Lower leg skin (tissue), 4 donors: ENCODE data around the gene RNF225. TPM values are rescaled to one million over a fixed set of nuclear protein-coding genes. Genes with fewer than 3 reads are reported as not detected.
A peak's percentile ranks its signal among the peaks of the same experiment; 100 is the strongest.

Experiments used
- DNase-seq, 2 donors: peaks; one replicate each; pipeline ENCODE4 v3.0.0-alpha.2; 2019; ENCODE audit warnings: low spot score in 2 of 2
- H3K4me3 ChIP-seq: fragments of 200-600 bp; sonication (generic); 2 replicates; pipeline ENCODE4 v1.5.1; 2017; ENCODE audit warnings: mild to moderate bottlenecking, low read depth; ENCODE audit not compliant: poor library complexity, severe bottlenecking
- POLR2A ChIP-seq, 2 donors: fragments of 450-650 bp; IDR thresholded peaks; one replicate each; pipeline ENCODE4 v1.6.1; 2016 to 2017; ENCODE audit warnings: antibody characterized with exemption in 2 of 2, mild to moderate bottlenecking in 1 of 2, moderate library complexity in 1 of 2
- WGBS, 2 donors: methylation state at CpG; one replicate each; pipeline ENCODE4 v1.1.5; 2018; 5-methylcytosine and 5-hydroxymethylcytosine counted together
- intact Hi-C: fragments of 100-400 bp; cut with DNase I; formaldehyde crosslinking; loops from one replicate; pipeline ENCODE4 v1.15.0; 2023; ENCODE audit warnings: low total_unique reads
- total RNA-seq, 4 donors: library from RNA; depleted of rRNA; stranded (reverse); fragments of >200 nt; gene quantifications; one replicate each; pipeline ENCODE4 v1.1.0, GENCODE V29; 2016
- TF ChIP-seq, protein P1 (sequence below), 3 donors: fragments of 450-650 bp; IDR thresholded peaks; one replicate each; pipeline ENCODE4 v1.5.1; 2016; ENCODE audit warnings: antibody characterized with exemption in 3 of 3, mild to moderate bottlenecking in 3 of 3, moderate library complexity in 2 of 3

RNF225 gene
- total RNA-seq, 4 donors from 2014 or later = 30.4 to 62.7 (median 42.7) TPM

- DNase-seq = no peak
- no peak for TF ChIP-seq POLR2A (IDR thresholded peaks at IDR 0.05)
- TF ChIP-seq, protein P1, sequence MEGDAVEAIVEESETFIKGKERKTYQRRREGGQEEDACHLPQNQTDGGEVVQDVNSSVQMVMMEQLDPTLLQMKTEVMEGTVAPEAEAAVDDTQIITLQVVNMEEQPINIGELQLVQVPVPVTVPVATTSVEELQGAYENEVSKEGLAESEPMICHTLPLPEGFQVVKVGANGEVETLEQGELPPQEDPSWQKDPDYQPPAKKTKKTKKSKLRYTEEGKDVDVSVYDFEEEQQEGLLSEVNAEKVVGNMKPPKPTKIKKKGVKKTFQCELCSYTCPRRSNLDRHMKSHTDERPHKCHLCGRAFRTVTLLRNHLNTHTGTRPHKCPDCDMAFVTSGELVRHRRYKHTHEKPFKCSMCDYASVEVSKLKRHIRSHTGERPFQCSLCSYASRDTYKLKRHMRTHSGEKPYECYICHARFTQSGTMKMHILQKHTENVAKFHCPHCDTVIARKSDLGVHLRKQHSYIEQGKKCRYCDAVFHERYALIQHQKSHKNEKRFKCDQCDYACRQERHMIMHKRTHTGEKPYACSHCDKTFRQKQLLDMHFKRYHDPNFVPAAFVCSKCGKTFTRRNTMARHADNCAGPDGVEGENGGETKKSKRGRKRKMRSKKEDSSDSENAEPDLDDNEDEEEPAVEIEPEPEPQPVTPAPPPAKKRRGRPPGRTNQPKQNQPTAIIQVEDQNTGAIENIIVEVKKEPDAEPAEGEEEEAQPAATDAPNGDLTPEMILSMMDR (IDR thresholded peaks at IDR 0.05) = no peak
- WGBS, 2 donors = 71 to 76% methylated on average over 7 of the region's 7 CpGs
- no peak overlapping the region for H3K4me3 ChIP-seq
- intact Hi-C loops = no loop called here
Observed at GRCh38 chr19:58397533-58398037, 2.1 kb downstream of the RNF225 start.

DNA sequence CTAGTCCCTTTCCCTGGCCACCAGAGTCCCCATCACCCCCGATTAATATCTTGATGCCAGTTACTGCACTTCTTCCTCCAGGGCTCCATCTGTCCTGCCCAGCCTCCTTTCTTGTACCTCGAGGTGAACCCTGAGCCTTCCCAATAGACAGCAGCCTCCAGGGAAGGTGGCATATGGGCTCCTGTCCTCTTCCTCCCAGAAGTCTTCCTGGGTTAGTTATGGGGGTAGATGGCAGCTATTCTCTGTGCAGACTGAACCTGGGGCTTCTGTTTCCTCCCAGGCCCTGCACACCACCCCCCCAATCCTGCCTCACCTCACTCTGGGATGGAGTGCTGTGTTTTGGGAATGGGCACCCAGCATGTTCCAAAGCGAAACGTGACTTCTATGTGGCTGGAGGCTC lies 2.6 kb downstream of the RNF225 start:
- intact Hi-C loops = no loop called here
- TF ChIP-seq POLR2A (IDR thresholded peaks at IDR 0.05) = no peak
- TF ChIP-seq, protein P1 (IDR thresholded peaks at IDR 0.05) = no peak
- no peak overlapping the region for H3K4me3 ChIP-seq
- 71 to 84% methylated on average over 4 of the region's 4 CpGs for WGBS, 2 donors
- DNase-seq = no peak

DNA sequence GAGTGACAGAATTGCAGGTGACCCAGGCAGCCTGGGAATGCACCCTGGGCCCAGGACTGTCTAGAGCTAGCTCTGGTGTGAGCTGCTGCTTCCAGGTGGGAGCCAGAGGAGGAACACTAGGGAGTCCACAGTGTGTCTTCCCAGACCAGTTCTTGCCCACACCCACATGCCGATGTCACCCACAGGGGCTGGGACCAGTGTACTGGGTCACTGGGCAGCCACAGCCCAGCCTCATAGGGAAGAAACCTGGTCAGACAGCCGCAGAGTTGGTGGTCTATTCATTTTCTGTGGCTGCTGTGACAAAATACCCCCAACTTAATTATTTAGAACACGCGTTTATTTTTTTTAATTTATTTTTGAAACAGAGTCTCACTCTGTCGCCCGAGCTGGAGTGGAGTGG lies 3.1 kb downstream of the RNF225 start:
- DNase-seq = no peak
- TF ChIP-seq, protein P1 (IDR thresholded peaks at IDR 0.05) = no peak
- TF ChIP-seq POLR2A (IDR thresholded peaks at IDR 0.05) = no peak
- H3K4me3 ChIP-seq = no peak overlapping the region
- 94 to 97% methylated on average over 6 of the region's 6 CpGs for WGBS, 2 donors
- intact Hi-C loops = no loop called here

- H3K4me3 ChIP-seq = no peak overlapping the region
- intact Hi-C loops = no loop called here
- TF ChIP-seq, protein P1 (IDR thresholded peaks at IDR 0.05) = no peak
- TF ChIP-seq POLR2A (IDR thresholded peaks at IDR 0.05) = no peak
- no peak for DNase-seq
- 74 to 100% methylated on average over 3 of the region's 3 CpGs for WGBS, 2 donors
Observed at GRCh38 chr19:58399903-58400302, 4.4 kb downstream of the RNF225 start.

DNA sequence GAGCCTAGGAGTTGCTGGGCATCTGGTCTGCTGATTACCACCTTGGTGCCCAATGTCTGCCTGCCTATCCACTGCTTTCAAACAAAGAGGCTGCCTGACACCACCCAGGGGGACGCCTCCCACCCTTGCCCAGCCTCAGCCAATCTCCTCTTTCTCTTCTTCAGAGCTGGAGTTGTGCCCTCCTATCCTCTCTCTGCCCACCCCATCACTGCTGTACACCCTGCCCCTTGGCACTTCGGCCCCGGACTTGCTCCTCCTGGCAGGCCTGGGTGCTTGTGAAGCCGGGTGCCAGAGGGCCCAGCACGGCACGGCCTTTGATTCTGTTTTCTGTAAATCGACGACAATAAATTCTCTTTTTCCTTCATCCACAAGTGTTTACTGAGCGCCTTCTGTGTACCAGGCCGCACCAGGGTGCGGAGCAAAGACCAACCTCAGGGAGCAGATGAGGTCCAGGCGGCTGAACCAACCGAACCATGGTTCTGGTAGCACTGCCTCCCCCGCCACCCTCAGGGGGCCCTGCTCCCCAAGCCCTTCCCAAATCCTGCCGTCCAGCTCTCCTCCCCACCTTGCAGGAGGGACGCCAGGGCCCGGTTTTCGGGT lies 5.0 kb downstream of the RNF225 start:
- peak overlapping the region; percentile 32 for H3K4me3 ChIP-seq
- intact Hi-C loops = no loop called here
- DNase-seq = no peak
- no peak for TF ChIP-seq POLR2A (IDR thresholded peaks at IDR 0.05)
- TF ChIP-seq, protein P1 (IDR thresholded peaks at IDR 0.05) = no peak
- 41 to 53% methylated on average over 18 of the region's 18 CpGs for WGBS, 2 donors
